H1 (cell line): ENCODE data around the gene ALX1. TPM values are rescaled to one million over a fixed set of nuclear protein-coding genes. Genes with fewer than 3 reads are reported as not detected.

Experiments
- E2F6 ChIP-seq: IDR thresholded peaks from 2 replicates; pipeline ENCODE4 v1.6.1; 2012; ENCODE audit warnings: inconsistent platforms
- polyA plus RNA-seq, 7 experiments: library from polyadenylated mRNA; depleted of rRNA in 3 of 7; stranded (reverse) in 5 of 7; unstranded in 2 of 7; fragments of >200 nt in 5 of 7; fragments of 200-250 nt in 2 of 7; gene quantifications; 1 replicate in 5 of 7; 2 replicates in 1 of 7; 4 replicates in 1 of 7; pipeline versions ENCODE4 v1.2.1 to v1.2.3, GENCODE V29; 2011 to 2013; ENCODE audit warnings: missing spikeins in 2 of 7, mixed read lengths in 2 of 7
- total RNA-seq: library from RNA; stranded (reverse); fragmentation: NEBNext Ultra II Directional; extraction: Animal tissue kit (Norgen Biotek cat#: 25700); gene quantifications from 2 replicates; pipeline ENCODE4 v1.2.1, GENCODE V29; 2021

ALX1 gene
- total and polyA plus RNA-seq, 2 of the 8 experiments (the other 6 are each of a cell fraction or from before 2014, with no cell fraction given): 0.41 to 0.73 TPM

GRCh38 chr12:85329913-85330312, 49.9 kb downstream of the ALX1 start (continued):
- TF ChIP-seq E2F6: no peak
- TF ChIP-seq, all 59 proteins: peak for 0
